HG02610 (cell line): ENCODE measurements around the gene TP53I11.

ENCODE experiments used
- ATAC-seq: cut with Tn5 transposase; IDR thresholded peaks from one replicate; pipeline ENCODE4 v1.9.1; 2021; ENCODE audit warnings: mild to moderate bottlenecking, moderate library complexity; ENCODE audit not compliant: unreplicated experiment

TP53I11 gene

DNA sequence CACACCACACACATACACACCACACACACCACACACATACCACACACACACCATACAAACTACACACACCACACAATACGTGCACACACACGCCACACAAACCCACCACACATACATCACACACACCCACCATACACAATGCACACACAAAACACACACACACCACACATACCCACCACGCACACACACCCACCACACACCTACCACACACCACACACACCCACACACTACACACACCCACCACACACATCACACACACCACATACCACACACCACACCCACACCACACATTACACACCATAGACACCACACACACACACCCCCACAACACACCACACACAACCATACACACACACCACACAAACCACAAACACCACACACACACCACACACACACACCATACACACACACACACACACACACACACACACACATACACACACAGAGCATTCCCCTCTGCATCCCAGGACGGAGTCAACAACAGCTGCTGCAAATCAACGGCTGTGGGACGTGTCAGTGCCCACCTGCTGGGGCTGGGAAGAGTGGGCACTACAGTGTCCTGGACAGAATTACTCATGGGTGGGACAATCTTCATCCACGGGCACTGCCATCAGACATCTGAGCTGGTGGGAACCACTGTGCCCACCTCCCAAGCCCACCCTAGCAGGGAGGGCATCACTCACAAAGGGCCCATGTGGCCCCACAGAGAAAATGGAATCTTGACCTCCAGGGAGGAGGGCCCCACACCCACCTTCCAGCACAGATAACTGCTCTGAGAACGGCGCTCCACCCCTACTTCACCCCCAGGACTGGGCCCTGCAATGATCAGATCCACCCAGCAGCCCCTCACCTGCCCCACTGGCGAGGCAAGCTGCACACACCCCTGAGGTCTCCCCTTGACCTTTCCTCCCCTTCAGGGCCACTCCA lies 8.4 kb downstream of the TP53I11 start:
- no peak for ATAC-seq

DNA sequence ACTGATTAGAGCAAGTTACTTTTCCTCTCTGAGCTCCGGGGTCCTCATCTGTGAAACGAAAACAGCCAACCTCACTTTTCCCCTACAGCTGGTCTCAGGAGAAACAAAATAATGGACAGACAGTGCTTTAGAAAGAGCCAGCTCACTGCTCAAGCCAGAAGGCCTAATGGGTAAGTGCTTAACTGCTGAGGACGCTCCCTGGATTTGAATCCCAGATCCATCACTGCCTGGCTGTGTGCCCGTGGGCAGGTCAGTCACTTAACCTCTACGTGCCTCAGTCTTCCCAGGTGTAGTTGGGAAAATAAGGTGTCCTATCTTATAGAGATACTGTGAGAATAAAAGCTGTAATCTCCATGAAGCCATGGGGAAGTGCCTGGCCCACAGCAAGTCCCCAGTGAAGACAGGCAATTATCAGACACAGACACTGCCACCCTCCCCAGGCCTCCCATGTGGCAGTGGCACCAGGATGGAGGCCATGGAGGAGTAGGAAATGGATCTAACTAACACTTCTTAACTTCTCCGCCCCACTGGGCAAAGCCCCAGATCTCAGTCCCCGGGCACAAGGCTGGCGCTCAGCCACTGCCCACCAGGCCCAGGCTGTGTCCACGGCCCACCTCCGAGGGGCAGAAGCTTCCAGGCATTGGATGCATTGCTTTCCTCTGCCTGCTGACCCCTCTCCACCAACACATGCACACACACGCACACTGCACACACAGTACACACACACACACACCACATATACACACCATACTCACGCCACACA lies 9.2 kb downstream of the TP53I11 start:
- ATAC-seq: no peak

DNA sequence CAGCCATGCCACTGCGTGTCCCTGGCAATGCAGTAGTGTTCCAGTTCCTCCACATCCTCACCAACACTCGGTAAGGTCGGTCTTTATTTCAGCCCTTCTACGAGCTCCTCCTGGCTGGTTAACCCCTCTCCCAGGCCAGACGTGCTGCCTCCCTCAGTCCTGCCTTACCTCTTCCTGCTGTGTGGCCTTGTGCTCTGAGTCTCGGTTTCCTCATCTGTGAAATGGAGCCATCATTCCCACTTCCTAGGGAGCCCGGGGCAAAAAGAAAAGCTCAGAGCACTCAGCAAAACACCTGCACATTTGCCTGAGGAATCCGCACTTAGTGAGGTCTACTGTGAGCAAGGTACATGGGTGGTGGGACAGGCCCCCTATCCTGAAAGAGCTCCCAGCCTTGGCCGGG lies 9.8 kb downstream of the TP53I11 start:
- no peak for ATAC-seq

DNA sequence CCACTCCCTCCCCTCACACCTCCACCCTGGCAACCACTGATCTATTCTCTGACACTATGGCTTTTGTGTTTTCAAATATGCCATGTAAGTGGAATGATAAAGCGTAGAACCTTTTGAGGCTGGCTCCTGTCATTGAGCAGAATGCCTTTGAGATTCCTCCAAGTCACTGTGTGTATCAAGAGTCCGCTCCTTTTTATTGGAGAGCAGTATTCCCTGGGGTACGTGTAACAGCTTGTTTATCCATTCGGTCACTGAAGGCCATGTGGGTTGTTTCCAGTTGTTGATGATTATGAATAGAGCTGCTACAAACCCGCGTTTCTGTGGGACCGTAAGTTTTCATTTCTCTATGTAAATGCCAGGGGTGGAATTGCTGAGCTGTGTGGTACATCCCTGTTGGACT lies 10.3 kb downstream of the TP53I11 start:
- no peak for ATAC-seq

DNA sequence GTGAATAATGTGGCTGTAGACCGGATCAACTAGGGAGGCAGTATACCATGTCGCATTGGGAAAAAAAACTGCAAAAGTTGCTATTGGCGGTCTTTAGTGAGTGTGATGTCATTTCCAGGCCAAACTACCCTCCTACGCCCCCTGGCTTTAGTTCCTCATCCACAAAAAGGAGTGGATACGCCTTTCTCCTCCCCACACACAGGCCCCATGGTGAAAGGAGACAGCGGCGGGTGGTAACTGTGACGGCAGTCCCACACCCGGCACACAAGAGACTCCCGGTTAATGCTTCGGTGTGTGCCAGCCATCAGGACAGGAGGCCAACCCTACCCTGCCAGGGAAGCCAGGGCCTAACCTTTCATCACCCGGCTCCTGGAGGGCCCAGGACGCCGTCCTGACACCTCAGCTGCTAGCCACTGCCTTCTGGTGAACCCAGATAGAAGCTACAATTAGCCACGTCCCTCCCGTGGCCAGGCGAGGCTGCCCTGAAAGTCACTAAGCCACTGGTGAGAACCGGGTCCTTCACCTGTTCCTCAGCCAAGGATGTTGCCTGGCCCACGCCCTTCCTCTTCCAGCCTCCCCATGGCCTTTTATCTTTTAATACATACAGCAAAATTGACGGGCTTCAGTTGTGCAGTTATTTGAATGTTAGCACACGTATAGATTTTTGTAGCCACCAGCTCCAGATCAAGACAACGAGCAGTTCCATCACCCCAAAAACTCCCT lies 10.8 kb downstream of the TP53I11 start:
- ATAC-seq: no peak

DNA sequence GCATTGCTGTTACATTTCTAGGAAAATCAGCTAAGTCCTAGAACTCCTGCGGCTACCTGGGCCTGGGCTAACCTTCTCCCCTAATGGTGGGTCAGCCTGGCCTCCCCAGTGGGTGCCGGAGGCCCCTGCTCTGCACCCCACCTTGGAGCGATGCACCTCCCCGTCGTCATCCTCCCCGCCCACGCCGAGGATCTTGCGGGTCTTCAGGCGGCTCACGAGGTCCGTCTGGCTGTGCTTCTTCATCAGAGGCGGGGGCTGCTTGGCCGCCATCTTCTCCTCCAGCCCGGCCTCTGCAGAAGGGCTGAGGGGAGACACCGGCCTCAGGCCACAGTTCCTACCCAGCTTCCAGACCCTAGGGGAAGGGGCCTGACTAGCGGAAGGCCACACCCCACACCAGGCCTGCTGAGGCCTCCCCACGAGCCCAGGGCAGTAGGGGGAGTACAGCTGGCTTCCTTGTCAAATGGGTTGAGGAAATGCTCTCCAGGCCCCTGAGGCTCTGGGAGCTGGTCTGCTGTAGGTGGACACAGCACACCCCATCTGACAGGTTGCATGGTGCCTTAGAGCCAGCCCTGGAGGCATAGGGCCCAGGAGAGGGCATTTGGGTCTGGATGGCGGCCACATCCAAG lies 12.5 kb downstream of the TP53I11 start:
- ATAC-seq: no peak

DNA sequence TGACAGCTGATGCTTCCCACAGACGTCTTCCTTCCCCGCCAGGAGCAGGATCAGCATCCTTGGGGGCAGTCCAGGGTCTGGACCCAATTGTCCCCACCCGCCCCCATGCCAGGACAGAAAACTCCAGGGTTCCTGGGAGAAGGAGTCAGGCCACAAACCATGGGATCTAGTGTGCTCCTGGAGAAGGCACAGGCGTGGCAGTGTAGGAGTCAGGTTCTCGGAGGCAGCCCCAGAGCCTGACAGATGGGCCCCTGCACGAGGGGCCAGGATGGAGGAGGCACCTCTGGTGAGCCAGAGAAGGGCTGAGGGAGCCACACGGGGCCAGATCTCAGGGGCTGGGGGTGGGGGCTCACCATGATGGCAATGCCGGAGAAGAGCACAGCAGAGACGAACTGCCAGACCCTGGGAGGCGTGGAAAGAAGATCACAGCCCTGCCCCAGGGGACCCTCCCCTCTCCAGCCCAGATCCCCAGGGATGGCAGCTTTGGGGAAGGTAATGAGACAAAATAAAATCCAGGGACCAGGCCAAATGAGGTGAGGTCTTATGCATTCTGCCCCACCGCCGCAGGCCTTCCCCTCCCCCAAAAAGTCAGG lies 13.6 kb downstream of the TP53I11 start:
- ATAC-seq: no peak

DNA sequence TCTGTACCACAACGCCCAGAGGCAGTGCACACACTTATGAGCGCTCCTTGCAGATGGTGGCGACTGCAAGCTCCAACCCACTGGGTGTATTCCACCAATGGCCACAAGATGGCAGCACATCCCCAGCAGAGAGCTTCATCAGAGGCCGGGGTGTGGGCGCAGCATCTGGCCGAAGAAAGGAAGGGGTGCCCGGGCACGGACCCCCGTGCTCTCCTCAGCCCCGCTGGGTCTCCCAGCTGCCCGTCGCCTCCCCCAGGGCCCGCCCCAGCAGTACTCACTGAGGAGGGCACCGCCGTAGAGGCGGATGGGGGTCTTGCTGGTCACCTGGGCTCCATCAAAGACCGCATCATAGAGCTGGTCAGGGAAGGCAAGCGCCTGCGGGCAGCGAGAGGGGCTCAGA lies 14.2 kb downstream of the TP53I11 start:
- ATAC-seq: peak; percentile 66

DNA sequence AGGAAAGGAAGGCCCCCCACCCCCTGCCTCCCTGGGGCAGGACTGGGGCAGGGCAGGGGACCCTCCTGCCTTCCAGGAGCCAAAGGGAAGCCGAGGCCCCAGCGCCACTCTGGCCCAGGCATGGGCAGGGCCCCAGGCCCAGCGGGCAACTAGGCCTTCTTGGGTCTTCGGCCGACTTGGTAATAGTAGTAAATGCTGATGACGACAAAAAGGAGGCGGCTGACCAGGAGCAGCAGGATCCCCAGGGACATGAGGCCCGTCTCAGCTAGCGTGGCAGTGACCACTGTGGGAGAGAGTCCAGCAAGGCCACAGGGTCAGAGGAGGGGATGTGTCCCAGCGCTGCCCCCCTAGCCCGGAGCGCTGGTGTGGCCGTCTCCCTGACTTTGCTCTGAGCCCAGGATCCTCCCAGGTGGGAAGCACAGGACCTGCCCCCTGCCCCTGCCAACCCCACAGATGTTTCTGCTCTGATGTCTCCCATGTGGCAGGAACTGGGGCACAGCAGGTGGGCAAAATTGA lies 15.9 kb downstream of the TP53I11 start:
- ATAC-seq: no peak

DNA sequence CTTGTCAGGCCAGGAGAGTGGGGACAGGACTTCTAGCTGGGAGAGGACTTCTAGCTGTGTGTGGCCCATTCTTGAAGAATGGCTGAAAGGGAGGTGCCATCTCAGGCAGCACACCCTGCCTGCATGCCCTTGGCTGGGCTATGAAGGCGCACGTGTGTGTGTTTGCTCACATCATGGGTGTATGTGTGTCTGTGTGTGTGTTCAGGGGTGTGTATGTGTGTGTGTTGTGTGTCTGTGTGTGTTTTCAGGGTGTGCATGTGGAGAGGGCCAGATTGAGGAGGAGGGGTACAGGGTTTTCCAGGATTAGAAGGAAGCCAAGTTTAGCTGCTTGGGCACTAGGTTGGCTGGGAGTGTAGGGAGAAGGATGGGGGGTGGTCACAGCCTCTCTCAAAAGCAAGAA lies 16.6 kb downstream of the TP53I11 start:
- no peak for ATAC-seq

DNA sequence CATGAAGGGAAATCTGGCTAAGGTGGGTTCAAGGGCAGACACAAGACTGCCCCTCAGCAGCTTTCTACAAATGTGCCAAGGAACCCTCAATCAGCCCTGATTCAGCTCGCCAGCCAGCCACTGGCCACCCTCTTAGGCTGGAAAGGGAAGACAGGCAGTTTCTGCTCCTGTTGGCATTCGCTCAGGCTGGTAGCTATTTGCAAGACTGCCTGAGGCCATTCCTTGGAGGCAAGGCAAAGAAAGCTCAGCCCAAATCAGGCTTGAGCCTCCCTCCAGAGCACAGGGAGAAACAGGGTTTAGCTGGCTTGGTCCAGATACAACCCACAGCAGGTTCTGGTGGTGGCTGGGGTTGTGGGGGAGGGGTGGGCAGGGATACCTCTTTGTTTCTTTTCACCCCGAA lies 19.2 kb downstream of the TP53I11 start:
- no peak for ATAC-seq

DNA sequence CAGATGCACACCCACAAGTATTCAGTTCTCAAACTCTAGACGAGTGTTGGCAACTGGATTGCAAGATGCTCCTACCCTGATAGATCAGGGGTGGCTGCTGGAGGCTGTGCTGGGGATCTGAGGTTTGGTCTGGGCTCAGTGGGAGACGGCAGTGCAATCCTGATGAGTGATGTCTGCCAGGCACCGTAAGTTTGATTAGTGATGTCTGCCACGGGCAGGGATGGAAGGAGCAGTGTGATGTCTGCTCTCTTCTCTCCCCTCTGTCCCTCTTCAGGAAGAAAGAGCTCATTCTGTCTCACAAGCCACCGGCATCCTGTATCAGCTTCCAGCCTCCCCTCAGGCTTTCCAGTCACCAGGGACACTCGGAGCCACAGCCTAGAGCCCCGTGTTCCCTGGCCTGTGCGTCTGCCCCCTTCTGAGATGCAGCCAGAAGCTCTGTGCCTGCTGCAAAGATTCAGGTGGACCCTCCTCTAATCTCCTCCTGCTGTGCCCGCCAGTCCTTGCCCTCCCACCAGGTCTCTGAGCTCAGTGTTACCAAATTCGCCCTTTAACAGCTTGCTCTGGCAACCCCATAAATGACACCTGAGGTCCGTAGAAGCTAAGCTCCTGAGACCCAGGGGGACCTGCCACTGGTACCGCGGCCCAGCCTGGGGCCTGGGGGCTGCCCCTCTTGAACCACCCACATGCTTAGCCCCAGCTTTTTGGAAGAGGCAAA lies 19.9 kb downstream of the TP53I11 start:
- ATAC-seq: no peak

DNA sequence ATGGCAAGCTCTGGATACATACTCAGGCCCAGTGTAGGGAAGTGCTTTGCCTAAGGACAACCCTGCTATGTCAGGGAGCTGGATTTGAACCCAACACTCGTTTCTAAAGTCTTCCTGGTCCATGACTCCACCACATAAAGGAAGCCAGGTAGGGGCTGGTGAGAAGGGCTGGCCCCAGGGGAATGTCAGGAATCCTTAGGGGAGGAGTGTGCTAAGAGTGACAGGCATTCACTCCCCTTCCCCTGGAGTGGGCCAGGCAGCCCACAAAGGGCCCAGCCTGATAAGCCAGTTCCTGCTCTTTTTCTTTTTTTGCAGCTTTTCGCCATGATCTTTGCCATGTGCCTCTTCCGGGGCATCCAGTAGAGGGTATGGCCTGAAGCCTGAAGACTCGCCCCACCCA lies 21.9 kb downstream of the TP53I11 start:
- ATAC-seq: no peak

DNA sequence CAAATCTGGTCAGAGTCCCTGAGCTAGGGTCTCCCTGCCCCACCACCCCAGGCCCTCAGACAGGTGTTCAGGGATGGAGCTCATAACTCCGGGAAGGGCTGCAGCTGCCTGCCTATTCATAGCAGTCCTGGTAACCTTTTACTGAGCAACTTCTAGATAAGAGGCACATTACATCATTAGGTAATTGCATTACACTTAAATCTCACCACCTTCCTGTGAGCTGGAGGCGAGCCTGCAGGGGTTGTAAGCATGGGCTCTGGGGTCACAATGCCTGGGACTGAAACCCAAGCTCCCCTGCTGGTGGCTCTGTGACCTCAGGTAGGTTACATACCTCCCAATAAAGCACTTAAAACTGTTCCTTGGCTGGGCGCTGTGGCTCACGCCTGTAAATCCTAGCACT lies 22.5 kb downstream of the TP53I11 start:
- no peak for ATAC-seq

DNA sequence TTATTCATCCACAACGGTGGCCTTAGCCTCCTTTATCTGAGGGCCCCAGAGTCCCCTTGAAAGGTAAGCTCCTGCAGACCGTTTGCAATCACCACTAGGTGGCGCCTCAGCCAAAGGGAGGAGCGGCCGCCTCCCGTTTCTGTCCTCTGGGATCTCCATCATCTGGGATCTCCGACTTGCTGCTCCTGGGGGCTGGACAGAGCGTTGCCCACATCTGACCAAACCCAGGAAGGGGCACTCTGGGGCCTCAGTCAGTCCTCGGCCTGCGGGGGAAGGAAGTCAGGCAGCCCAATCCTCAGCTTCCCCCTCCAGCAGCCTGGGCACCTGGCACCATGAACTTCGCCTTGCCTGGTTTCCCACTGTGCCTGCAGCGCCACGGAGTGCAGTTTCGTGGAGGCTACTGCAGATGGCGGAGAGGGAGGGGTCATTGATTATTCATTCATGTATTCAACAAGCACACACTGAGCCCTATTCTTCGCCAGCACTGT lies 23.5 kb downstream of the TP53I11 start:
- ATAC-seq: no peak

DNA sequence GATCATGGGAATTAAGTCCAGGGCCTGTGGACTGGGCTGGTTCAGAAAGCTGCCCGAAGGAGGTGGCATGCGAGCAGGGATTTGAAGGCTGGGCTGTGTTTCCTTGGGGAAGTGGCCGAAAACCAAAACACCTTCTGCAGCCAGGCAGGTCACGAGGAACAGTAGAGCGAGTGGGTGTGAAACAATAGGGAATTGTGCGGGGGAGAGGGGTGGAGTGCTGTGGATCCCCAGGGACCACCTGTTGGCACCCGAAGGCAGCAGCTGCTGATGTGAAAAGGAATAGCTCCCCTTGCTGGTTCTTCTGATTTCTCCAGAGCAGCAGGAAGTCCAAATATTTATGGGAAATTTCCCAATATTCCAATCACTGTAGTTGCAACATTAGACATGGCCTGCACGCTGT lies 24.6 kb downstream of the TP53I11 start:
- no peak for ATAC-seq

DNA sequence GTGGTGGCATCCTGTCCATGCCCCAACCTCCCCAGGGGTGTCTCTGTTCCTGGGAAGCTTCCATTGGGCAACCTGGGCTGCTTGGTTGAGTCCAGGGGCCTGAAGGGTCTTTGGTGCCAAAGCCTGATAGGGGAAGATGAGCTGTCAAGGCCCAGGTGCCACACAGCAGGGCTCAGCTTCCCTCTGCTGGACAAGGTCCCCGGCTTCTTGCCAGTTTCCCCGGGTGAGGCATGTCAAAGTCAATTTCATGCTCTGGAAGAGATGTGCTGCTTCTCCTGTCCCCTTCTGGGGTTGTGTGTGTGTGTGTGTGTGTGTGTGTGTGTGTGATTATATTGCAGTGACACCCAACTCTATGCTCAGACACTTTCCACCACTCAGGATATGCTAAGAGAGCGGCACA lies 26.9 kb downstream of the TP53I11 start:
- ATAC-seq: no peak

DNA sequence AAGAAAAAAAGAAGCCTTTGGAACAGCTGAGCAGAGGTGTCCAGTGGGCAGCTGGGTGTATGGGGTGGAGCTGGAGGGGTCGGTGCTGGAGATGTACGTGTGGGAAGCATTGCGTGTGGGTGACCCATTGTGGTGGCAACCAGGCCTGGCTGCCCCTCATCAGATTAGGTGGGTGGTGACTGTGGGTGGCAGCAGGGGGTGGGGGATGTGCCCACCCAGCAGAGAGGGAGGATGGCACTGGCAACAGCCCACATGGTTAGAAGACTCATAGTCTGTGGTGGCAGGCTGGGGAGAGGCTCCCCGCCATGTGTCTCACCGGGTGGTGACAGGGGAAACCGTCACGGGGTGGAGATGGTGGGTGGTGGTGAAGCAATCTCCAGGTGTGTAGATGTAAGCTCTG lies 27.6 kb downstream of the TP53I11 start:
- ATAC-seq: no peak

DNA sequence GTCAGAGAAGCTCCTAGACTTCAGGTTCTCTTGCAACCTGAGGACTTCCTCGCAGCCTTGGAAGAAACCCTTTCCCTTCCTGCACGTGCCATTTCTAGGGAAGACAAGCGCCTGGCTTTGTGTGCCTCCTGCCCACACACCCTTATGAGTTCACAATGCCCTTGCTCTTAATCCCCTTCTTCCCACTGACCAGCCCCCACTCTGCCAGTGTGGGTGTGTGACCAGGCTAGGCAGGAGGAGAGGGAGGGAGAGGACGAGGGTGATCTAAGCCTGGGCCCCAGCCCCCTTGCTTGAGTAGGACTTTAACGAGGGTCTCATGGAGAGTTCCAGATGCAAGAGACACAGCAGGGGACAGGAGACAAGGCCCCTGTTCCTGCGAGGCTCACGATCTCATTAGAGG lies 30.2 kb downstream of the TP53I11 start:
- no peak for ATAC-seq

DNA sequence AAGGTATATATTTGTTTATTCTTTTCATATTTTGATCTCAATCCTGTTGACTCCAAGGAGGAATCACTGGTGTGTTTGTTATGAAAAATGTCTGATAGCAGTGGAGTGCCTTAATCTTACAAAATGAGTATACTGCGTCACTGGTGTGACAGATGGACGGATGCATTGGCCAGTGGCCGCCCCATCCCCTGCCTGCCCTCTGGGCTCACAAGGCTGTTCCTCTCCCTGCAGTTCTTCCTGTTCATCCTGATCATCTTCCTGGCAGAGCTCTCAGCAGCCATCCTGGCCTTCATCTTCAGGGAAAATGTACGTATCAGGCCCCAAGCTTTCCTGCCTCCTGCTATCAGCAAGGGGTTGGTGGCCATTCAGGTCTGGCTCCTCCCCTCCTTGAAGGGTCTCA lies 32.9 kb downstream of the TP53I11 start:
- ATAC-seq: no peak
